GM18520 (cell line): ENCODE measurements around the gene CHD9.

Experiments
- ATAC-seq: cut with Tn5 transposase; IDR thresholded peaks from one replicate; pipeline ENCODE4 v1.9.1; 2021; ENCODE audit not compliant: unreplicated experiment

Gene CHD9

GRCh38 chr16:53191413-53191812, 136.6 kb downstream of the CHD9 start:
- no peak for ATAC-seq

- no peak for ATAC-seq
These were observed 144.1 kb downstream of the CHD9 start for GRCh38 chr16:53198933-53199332.

GRCh38 chr16:53201900-53202299, 147.1 kb downstream of the CHD9 start:
- no peak for ATAC-seq

- no peak for ATAC-seq
These were observed 147.6 kb downstream of the CHD9 start for GRCh38 chr16:53202398-53202797.

GRCh38 chr16:53207810-53208752, 153.3 kb downstream of the CHD9 start:
- ATAC-seq = peak; percentile 60

GRCh38 chr16:53209429-53209828, 154.6 kb downstream of the CHD9 start:
- ATAC-seq = no peak

- ATAC-seq = no peak
These were observed 155.1 kb downstream of the CHD9 start for GRCh38 chr16:53209877-53210276.

- ATAC-seq = no peak
These were observed 156.5 kb downstream of the CHD9 start for GRCh38 chr16:53211253-53211652.

- no peak for ATAC-seq
These were observed 158.1 kb downstream of the CHD9 start for GRCh38 chr16:53212893-53213223.

GRCh38 chr16:53213542-53213941, 158.8 kb downstream of the CHD9 start:
- ATAC-seq = no peak

- ATAC-seq = no peak
These were observed 162.0 kb downstream of the CHD9 start for GRCh38 chr16:53216798-53217197.

- ATAC-seq = no peak
These were observed 164.6 kb downstream of the CHD9 start for GRCh38 chr16:53219371-53219770.

- ATAC-seq = no peak
These were observed 165.1 kb downstream of the CHD9 start for GRCh38 chr16:53219795-53220454.

- no peak for ATAC-seq
These were observed 165.8 kb downstream of the CHD9 start for GRCh38 chr16:53220585-53220984.

- no peak for ATAC-seq
These were observed 170.3 kb downstream of the CHD9 start for GRCh38 chr16:53224951-53225533.

- no peak for ATAC-seq
These were observed 178.2 kb downstream of the CHD9 start for GRCh38 chr16:53232826-53233529.

- no peak for ATAC-seq
These were observed 180.0 kb downstream of the CHD9 start for GRCh38 chr16:53234836-53235235.

GRCh38 chr16:53235851-53236250, 181.1 kb downstream of the CHD9 start:
- no peak for ATAC-seq

- no peak for ATAC-seq
These were observed 194.5 kb downstream of the CHD9 start for GRCh38 chr16:53249331-53249730.

GRCh38 chr16:53257001-53257400, 202.2 kb downstream of the CHD9 start:
- ATAC-seq = no peak

- no peak for ATAC-seq
These were observed 204.0 kb downstream of the CHD9 start for GRCh38 chr16:53258809-53259208.
